ENCODE data around the gene MTAP.

DNA sequence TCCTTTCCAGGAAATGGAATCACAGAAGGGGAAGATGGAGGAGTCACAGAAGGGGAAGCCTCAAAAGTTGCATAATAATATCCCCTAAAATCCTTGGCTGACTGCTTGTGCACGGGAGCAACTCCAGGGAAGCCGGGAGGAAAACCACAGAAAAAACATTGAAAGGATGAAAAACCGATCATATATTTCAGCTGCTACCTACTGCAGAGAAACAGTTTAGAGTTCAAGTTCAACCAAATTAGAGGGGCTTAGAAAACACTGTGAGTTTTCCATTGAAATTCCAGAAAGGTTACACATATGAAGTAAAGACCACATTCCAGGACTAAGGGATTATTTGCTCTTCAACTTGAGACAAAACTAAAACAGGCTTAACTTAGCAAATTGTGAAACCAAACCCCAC is 37.6 kb upstream of the MTAP start:
- TF ChIP-seq, protein P1, sequence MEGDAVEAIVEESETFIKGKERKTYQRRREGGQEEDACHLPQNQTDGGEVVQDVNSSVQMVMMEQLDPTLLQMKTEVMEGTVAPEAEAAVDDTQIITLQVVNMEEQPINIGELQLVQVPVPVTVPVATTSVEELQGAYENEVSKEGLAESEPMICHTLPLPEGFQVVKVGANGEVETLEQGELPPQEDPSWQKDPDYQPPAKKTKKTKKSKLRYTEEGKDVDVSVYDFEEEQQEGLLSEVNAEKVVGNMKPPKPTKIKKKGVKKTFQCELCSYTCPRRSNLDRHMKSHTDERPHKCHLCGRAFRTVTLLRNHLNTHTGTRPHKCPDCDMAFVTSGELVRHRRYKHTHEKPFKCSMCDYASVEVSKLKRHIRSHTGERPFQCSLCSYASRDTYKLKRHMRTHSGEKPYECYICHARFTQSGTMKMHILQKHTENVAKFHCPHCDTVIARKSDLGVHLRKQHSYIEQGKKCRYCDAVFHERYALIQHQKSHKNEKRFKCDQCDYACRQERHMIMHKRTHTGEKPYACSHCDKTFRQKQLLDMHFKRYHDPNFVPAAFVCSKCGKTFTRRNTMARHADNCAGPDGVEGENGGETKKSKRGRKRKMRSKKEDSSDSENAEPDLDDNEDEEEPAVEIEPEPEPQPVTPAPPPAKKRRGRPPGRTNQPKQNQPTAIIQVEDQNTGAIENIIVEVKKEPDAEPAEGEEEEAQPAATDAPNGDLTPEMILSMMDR (conservative IDR thresholded peaks at IDR 0.05) = no peak
- TF ChIP-seq EZH2 (IDR thresholded peaks at IDR 0.05; ENCODE audit: low read depth) = no peak
